Neural cell (in vitro differentiated cells): Measurements from ENCODE around the gene SLX4.

Source experiments
- MXI1 ChIP-seq: fragments of 450-650 bp; conservative IDR thresholded peaks from 2 replicates; pipeline ENCODE4 v1.6.1; 2014; ENCODE audit warnings: antibody characterized with exemption, mild to moderate bottlenecking; ENCODE audit not compliant: poor library complexity, severe bottlenecking
- POLR2AphosphoS5 ChIP-seq: IDR thresholded peaks from 2 replicates; pipeline ENCODE4 v1.6.1; 2012
- TF ChIP-seq, protein P1 (sequence below): fragments of 450-650 bp; IDR thresholded peaks from 2 replicates; pipeline ENCODE4 v1.5.1; 2014; ENCODE audit warnings: antibody characterized with exemption, mild to moderate bottlenecking, moderate library complexity; ENCODE audit not compliant: poor library complexity, severe bottlenecking

- TF ChIP-seq MXI1 = no peak
- TF ChIP-seq, protein P1, sequence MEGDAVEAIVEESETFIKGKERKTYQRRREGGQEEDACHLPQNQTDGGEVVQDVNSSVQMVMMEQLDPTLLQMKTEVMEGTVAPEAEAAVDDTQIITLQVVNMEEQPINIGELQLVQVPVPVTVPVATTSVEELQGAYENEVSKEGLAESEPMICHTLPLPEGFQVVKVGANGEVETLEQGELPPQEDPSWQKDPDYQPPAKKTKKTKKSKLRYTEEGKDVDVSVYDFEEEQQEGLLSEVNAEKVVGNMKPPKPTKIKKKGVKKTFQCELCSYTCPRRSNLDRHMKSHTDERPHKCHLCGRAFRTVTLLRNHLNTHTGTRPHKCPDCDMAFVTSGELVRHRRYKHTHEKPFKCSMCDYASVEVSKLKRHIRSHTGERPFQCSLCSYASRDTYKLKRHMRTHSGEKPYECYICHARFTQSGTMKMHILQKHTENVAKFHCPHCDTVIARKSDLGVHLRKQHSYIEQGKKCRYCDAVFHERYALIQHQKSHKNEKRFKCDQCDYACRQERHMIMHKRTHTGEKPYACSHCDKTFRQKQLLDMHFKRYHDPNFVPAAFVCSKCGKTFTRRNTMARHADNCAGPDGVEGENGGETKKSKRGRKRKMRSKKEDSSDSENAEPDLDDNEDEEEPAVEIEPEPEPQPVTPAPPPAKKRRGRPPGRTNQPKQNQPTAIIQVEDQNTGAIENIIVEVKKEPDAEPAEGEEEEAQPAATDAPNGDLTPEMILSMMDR = no peak
- no peak for TF ChIP-seq POLR2AphosphoS5
These were observed 47.8 kb upstream of the SLX4 start for GRCh38 chr16:3659251-3659650.
